Stimulated activated CD4-positive, alpha-beta T cell treated with anti-CD3 and anti-CD28 coated beads, Interleukin-15, amount 100 ng/mL, for 24 hours (primary cell): Measurements from ENCODE around the gene SSH3.

Experiments
- DNase-seq: peaks from one replicate; pipeline ENCODE4 v3.0.0-alpha.2; 2020

Gene SSH3, protein sequence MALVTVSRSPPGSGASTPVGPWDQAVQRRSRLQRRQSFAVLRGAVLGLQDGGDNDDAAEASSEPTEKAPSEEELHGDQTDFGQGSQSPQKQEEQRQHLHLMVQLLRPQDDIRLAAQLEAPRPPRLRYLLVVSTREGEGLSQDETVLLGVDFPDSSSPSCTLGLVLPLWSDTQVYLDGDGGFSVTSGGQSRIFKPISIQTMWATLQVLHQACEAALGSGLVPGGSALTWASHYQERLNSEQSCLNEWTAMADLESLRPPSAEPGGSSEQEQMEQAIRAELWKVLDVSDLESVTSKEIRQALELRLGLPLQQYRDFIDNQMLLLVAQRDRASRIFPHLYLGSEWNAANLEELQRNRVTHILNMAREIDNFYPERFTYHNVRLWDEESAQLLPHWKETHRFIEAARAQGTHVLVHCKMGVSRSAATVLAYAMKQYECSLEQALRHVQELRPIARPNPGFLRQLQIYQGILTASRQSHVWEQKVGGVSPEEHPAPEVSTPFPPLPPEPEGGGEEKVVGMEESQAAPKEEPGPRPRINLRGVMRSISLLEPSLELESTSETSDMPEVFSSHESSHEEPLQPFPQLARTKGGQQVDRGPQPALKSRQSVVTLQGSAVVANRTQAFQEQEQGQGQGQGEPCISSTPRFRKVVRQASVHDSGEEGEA

DNA sequence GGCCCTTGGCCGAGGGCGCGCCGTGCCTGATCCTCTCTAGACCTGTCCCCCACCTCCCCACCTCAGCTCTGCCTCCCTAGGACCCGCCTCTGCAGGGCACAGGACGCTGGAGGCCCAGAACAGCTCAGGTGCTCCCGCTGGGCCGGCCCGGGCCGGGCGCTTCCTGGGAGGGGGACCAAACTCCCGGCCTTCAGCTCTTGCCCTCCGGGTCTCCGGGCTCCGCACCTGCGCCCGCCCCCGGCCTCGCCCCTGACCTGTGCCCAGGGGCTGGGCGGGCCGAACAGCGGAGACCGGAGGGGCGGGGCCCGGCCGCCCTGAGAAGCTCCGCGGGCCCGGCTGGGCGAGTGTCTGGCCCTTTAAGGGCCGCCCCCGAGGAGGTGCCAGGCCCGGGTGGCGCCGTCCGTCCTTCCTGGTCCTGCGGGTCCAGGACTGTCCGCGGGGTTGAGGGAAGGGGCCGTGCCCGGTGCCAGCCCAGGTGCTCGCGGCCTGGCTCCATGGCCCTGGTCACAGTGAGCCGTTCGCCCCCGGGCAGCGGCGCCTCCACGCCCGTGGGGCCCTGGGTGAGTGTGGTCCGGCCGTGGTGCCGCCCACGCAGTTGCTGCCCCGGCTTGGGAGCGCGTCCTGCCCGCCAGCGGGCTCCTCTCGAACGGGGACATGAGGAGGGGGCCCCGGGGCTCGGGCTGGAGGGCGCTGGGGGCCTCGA is at the start of gene SSH3:
Gene SSH3 (plus strand): TSS at position 399 of the 703 bp plus-strand sequence. CDS start 96 bp downstream, at position 495.
- DNase-seq, result peak; percentile 67

DNA sequence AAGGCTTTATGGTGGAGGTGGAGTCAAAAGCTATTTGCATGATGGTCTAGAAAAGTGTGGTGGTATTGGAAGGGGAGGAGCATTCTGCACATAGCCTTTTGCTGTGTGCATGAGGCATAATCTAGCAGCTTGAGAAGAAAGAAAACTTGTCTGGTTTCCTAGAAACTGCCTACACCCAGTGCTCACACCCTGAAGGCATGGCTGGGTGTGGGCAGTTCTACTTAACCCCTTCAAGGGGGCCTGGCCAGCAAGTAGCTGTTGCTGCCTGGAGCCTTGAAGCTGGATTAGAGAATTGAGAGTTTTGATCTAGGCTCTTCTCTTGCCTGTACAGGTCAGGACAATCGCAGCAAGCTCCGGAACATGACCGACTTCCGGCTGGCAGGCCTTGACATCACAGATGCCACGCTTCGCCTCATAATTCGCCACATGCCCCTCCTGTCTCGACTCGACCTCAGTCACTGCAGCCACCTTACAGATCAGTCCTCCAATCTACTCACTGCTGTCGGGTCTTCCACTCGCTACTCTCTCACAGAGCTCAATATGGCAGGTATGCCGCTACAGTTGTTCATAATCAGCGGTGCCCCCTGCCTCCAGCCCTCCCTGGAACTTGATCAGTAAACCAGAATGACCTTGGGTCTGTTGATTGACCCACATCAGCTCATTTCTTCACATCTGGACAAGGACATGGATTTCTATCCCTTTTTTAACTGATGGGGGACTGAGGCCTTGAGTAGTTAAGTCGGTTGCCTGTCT is 49.3 kb upstream of the SSH3 start:
- DNase-seq, result no peak

DNA sequence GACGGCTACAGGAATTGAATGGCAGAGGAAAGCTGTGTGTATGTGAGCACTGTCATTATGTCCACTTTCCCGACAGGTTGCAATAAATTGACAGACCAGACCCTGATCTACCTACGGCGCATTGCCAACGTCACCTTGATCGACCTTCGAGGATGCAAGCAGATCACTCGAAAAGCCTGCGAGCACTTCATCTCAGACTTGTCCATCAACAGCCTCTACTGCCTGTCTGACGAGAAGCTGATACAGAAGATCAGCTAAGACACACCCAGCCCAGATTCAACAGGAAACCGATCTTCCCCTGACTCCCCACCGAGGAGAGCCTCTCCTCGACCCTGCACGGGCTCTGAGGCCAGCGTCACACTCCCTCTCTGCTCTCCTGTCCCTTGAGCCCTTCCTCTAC is 48.5 kb upstream of the SSH3 start:
- no peak for DNase-seq

DNA sequence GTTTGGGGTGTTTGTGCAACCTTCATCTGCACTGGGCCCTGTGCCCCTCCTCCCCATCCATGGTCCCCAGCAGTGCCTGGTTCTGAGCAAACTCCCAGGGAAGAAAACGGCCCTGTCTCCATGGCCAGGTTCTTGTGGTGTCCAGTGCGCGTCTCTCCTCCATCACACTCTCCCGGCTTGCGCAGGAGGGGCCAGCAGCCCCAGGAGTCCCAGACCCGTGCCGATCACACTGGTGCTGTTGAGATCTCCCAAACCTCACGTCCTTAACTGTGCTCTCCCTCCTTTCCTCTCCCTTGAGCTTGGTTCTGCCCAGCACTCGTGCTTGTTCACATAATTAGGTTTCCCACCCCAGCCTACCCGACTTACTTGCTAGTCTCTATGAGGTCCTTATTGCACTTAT is 48.0 kb upstream of the SSH3 start:
- no peak for DNase-seq

DNA sequence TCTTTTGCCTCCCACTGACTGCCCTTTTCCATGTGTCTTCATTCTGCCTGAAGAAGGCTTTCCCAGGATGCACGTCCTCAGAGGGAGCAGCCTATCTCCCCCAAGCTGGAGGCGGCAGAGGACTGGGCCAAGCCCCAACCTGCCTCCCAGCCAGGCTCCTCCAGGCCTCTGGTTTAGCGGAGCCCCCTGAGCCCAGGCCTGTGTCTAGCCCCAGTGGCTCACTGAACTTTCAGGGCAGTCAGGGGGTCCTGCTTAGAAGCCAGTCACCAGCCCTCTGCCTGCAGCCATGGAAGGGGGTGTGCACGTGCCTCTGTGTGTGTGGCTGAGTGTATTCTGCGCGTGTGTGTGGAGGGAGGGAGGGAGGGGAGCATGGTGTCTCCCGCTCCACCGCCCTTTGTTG is 47.5 kb upstream of the SSH3 start:
- no peak for DNase-seq

DNA sequence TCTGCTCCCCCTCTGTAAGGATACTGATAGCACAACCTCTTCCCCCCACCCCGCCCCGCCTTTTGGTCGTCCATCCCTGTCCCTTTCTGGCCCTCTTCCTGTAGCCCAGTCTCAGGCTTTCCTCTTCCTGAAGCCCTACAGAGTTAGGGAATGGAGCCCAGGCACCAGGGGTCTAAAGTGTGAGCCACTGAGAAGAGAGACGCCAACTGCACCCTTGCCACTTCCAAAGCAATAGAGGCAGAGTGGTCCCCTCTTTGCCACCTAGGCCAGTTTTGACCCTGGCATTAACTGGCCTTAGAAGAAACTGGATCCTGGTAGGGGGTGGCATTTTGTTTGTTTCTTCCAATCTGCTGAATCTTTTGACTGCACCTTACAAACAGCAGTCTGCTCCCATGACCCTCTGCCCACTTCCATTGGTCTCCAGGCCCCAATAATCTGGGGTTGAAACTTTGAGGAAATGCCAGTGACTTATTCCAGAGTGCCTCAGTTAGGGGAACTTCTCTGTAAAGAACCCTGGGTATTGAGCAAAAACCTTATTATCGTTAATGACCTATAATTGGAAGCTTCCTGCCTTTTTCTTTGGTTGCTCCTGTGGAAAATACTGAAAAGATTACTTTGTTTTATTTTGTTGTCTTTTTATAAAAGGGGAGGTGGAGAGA is 46.7 kb upstream of the SSH3 start:
- no peak for DNase-seq

DNA sequence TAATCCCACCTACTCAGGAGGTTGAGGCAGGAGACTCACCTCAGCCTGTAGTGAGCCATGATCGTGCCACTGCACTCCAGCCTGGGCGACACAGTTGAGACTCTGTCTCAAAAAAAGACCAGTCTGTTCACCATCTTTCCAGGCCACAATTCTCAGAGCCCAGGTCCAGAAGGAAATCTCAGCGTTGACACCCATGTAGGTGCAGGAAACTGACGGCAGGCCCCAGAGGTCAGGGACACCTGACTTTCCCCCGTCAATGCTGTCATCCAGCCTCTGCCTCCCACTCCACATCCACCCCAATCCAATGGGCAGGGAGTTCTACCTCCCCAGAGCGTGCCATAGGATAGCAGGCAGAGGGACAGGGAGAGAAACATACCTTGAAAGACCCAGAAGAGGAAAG is 42.9 kb upstream of the SSH3 start:
- DNase-seq, result no peak

DNA sequence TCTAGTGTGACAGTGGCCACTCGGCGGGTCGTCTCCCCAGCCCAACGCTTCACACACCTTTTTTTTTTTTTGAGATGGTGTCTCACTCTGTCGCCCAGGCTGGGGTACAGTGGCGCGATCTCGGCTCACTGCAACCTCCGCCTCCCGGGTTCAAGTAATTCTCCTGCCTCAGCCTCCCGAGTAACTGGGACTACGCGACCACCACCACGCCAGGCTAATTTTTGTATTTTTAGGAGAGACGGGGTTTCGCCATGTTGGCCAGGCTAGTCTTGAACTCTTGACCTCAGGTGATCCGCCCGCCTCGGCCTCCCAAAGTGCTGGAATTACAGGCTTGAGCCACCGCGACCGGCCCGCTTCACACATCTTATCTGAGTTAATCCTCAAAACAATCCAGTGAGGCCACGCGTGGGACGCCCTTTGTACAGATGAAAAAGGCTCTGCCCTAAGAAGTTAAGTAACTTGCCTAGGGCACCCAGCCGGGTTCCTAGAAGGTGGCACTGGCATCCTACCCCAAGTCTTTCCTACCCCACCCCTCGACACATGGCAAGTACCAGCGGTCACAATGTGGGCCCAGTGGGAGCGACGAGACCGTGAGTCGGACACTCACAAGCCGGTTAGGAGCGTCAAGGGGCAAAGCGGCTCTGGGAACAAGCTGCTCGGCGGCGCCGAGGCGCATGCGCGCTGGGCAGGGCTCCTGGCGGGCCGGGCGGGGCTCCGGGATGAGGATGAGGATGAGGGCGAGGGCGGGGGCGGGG is 42.3 kb upstream of the SSH3 start:
- peak; percentile 80 for DNase-seq

DNA sequence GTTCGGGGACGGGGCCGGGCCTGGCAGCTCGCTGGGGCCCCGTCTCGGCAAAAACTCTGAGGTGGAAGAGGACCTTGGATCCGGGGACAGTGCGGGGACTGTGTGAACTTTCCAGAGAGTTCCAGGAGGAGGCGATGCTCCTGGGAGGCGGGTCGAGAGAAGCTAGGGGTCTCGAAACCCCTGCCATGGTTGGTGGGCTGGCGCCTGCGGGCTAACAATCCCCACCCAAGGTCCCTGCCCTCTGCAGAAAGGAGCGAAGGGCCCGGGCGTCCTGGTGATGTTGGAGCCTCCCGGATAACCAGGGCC is 41.7 kb upstream of the SSH3 start:
- no peak for DNase-seq

DNA sequence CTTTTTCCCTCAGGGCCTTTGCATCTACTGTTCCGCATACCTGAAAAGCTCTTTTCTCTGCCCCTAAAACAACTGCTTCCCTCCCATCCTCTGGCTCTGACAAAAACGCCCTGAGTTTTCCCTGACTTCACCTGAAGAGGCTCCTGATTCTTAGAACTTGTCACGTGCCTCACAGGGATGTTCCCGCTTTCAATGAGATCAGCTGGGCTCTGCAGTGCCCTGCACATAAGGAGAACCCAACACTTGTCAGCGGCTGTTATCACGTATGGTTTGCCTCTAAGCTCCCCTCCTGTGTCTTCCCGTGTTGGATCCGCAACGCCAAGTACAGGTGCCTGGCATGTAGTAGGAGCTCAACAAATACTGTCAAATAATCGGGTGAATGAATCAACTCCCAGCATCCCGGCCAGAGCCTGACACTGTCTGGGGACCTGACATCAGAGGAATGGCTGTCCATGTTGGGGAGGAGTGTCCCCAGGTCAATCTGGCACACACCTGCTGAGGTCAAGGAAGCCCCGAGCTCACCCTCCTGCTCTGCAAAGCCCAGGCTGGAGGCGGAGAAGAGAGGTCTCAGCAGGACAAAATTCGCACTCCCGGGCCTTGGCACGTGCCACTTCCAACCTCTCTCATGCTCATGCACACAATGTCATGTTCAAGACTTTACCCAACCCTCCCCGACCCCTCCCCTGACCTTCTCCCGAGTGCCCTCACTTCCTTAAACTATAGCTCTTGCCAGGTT is 41.2 kb upstream of the SSH3 start:
- no peak for DNase-seq

DNA sequence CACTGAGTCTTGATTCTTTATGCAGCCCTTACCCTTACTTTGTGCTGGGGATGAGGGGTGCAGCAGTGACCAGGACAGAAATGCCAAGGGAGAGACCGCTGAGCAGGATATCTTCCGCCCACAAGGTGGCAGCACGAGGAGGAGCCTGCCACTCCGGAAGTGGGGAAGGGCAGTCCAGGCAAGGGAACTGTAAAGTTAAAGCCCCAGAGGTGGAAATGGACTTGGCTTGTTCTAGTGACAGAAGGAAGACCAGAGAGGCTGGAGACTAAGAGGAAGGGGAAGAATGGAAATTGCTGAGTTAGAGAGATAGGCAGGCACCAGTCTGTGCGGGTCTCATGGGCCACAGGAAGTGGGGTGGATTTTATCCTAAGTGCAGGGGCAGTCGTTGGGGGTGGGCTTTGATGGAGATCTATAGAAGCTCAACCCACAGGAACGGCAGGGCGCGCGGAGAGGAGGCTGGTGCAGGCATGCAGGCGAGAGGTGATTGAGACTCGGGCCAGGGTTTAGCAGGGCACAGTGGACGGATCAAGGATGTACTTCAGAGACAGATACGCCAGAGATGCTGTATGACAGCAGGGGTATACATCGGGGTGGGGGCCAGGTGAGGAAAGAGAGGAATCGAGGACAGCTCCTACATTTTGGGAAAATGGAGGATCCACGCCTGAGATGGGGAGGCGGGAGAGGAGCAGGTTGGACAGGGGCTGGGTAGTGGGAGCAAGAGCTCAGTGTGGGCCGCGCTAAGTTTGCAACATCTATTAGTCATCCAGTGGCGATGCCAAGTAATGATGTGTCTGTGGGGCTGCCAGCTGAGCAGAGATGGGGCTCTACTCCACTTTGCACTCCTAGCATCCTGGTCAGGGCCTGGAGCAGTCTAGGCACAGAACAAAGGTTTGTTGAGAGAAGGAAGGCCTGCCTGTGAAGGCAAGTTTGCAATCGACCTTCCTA is 40.3 kb upstream of the SSH3 start:
- peak; percentile 85 for DNase-seq

DNA sequence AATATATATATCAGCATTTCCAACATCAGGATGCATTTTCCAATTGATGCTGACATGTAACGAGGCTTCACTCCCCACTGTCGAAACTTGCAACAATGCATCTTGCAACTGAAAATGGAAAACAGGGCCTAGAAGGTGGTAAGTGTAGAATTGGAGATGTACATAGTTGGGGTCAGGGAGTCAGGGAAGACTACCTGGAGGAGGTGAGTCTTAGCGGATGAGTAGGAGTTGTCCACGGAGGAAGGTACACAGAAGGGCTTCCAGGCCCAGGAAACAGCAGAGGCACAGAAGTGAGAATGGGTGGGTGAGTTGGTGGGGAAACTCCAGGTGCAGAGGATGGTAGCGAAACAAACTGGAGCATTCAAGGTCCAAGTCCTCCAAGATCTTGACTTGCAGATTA is 39.1 kb upstream of the SSH3 start:
- DNase-seq, result no peak

DNA sequence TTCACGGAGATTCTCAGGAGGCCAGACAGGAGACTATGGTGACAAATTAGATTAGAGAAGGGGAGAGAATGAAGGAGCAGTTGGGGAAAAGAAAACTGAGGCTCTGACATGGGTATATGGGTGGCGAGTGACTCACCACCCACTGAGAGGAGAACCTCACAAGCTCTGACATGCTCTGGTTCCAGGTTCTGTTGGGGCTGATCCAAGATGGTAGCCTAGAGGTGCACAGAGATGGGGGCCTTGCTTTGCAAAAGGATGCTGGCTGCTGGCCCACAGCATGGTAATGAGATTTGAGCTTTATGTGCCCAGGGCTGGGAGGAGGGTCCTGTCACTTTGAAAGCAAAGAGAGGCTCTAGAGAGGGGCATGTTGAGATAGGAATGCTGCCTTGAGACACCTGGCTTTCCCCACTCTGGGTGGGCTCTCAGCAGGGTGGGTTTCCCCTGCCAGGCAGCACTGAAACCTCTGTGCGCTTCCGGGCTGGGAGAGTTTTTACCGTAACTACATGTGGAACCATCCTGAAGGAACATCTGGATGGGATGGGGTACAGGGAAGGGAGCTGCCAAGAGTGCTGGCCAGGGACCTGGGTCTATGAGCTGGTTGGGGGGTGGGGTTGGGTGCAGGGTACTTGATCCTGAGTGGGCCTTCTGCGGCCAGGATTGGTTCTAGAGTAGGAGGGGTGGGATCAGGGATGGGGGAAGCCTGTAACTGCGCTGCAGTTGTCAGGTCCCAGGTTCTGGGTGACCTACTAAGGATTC is 38.3 kb upstream of the SSH3 start:
- DNase-seq, result peak; percentile 53

DNA sequence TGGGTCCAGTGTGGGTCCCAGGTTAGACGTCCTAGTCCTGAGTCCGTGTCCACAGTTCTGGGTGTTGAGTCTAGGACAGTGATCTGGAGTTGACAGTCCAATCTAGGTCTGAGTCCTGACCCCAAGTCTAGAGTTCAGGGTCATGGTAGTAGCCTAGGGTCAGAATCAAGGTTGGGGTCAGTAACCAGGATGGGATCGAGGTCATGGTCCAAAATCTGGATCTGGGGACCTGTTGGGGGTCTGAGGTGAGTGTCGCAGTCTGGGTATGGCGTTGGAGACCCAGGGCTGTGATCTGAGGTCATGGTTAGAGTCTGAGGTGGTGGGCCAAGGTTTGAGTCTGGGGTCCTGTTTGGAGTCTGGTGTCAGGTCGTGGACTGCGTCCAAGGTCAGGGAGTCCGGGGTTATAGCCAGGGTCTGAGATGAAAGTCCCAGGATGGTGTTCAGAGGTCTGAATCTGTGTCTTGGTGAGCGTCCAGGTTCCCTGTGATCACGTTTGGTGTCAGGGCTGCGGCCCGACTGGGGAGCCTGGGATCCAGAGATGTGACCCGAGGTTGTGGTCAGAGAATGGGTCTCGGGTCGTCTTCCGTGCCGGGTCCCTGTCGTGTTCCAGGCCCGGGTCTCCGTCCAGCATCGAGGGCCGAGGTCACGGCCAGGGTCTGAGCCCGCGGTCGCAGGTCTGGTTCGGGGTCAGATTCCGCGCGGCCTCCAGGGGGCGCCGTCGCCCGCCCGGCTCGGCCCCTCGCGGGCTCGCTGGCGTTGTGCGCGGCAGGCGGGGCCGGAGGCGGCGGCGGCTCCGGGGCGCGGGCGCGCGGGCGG is 37.5 kb upstream of the SSH3 start:
- DNase-seq, result peak; percentile 81

DNA sequence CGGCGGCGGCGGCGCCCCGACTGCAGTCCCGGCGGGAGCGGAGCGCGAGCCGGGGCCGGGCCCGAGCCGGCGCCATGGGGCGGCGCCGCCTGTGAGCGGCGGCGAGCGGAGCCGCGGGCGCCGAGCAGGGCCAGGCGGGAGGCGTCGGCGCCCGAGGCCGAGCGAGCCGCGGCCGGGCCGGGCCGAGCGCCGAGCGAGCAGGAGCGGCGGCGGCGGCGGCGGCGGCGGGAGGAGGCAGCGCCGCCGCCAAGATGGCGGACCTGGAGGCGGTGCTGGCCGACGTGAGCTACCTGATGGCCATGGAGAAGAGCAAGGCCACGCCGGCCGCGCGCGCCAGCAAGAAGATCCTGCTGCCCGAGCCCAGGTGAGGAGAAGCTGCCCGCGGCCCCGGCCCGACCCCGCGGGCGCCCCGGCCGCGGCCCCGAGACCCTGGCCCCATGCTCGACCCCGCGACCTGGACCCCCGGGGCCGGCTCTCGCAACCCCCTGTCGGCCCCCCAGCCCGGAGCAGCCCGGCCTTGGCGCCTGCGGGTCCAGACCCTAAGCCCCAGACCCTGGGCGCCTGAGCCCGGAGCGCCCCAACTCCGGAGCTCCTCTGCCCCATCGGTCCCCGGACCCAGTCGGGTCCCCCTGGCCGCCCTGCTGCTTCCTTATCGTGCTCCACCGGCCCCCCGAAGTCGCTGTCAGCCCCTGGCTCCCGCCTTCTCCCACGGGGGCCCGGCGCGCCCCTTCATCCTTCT is 36.7 kb upstream of the SSH3 start, which contains the start of gene GRK2:
Gene GRK2 (plus strand): TSS at position 25 of the 739 bp plus-strand sequence. CDS start 227 bp downstream, at position 252.
- peak; percentile 63 for DNase-seq

DNA sequence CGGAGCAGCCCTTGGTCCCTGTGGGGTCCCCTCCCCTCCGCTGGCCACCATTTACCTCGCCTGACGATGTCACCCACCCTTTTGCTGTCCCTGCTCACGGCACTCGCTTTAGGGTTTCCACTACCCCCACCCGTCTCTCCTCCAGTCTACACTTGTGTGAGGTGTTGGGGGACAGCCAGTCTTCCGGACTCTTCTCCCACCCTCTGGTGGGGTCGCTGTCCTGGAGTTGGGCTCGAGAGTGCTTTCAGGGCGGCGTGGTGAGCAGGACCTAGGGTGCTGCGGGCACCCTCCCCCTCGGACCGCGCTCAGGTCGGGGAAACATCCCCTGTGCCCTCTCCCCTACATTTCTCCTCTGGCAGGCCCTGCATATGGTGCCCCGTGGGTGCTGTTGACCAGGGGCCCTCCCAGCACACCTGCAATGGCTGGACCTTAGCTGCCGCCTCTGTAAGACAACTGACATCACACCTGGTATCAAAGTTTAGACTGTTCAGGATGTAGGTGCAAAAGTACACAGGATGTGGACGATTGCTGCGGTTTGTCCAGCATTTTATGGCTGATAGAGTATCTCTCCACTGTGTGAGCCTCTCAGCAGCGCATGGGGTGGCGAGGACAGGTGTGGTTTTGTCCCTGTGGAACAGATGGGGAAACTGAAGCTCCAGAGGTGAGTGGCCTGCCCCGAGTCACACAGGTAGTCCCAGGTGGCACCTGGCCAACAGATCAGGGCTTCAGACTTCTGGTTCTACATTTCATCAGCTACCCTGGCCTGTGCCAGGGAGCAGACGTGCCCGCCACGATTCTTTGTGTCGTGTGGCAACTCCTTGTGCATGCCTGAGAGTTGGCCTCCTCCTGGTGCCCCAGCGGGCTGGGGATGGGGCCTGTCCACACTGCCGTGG is 35.9 kb upstream of the SSH3 start:
- peak; percentile 45 for DNase-seq
